Osteoblast (primary cell): ENCODE measurements around the gene C2. TPM values are rescaled to one million over a fixed set of nuclear protein-coding genes. Genes with fewer than 3 reads are reported as not detected.

ENCODE experiments used
- DNase-seq: peaks from one replicate; pipeline ENCODE4 v3.0.0; 2011; ENCODE audit warnings: low spot score, mixed read lengths; ENCODE audit not compliant: insufficient read length; ENCODE audit errors: missing footprints
- H2AFZ ChIP-seq: 2 replicates; pipeline ENCODE4 v1.6.0; 2011; ENCODE audit warnings: mild to moderate bottlenecking, low read length
- H3K27ac ChIP-seq: 2 replicates; pipeline ENCODE4 v1.5.1; 2011; ENCODE audit warnings: mild to moderate bottlenecking, low read depth, low read length, moderate library complexity
- H3K27me3 ChIP-seq: 2 replicates; pipeline ENCODE4 v1.6.0; 2012; ENCODE audit warnings: mild to moderate bottlenecking, control low read depth, inconsistent platforms, low read length, moderate library complexity; ENCODE audit not compliant: insufficient read depth
- H3K36me3 ChIP-seq: 2 replicates; pipeline ENCODE4 v1.5.1; 2011; ENCODE audit warnings: mild to moderate bottlenecking, low read length, control low read depth, moderate library complexity; ENCODE audit not compliant: insufficient read depth
- H3K4me1 ChIP-seq: 2 replicates; pipeline ENCODE4 v1.5.1; 2011; ENCODE audit warnings: mild to moderate bottlenecking, low read length, control low read depth, moderate library complexity; ENCODE audit not compliant: insufficient read depth
- H3K4me2 ChIP-seq: 2 replicates; pipeline ENCODE4 v1.6.0; 2011; ENCODE audit warnings: mild to moderate bottlenecking, low read length; ENCODE audit not compliant: insufficient read depth
- H3K4me3 ChIP-seq: fragments of 200-600 bp; sonication (generic); 3 replicates; pipeline ENCODE4 v1.5.1; 2012; ENCODE audit warnings: mild to moderate bottlenecking, low read length, inconsistent platforms; ENCODE audit not compliant: insufficient read depth
- H3K79me2 ChIP-seq: 2 replicates; pipeline ENCODE4 v1.6.0; 2012; ENCODE audit warnings: mild to moderate bottlenecking, low read length, control low read depth, inconsistent platforms; ENCODE audit not compliant: insufficient read depth
- H3K9me3 ChIP-seq: 2 replicates; pipeline ENCODE4 v1.5.1; 2011; ENCODE audit warnings: low read depth, low read length, control low read depth
- H4K20me1 ChIP-seq: 2 replicates; pipeline ENCODE4 v1.6.0; 2012; ENCODE audit warnings: mild to moderate bottlenecking, low read length, control low read depth; ENCODE audit not compliant: insufficient read depth
- CTCF ChIP-seq: IDR thresholded peaks from 2 replicates; pipeline ENCODE4 v1.5.1; 2011; ENCODE audit warnings: mild to moderate bottlenecking, low read depth, low read length, moderate library complexity; ENCODE audit errors: extremely low read depth
- total RNA-seq: library from RNA; depleted of rRNA; stranded (reverse); fragments of >200 nt; gene quantifications from 2 replicates; pipeline ENCODE4 v1.2.3, GENCODE V29; 2012

Gene C2
- total RNA-seq, 1 donor = 12.7 TPM

GRCh38 chr6:31966506-31966905 lies 39.0 kb downstream of the C2 start:
- peaks cover 84% of the 10 kb centered on the region for H3K36me3 ChIP-seq
- H3K79me2 ChIP-seq = peaks cover 31% of the 10 kb centered on the region
- peaks cover 20% of the 10 kb centered on the region for H3K4me1 ChIP-seq
- no peak for TF ChIP-seq CTCF
- H3K9me3 ChIP-seq = no peaks in the 10 kb centered on the region
- peak; percentile 39 for DNase-seq
- no peaks in the 10 kb centered on the region for H3K27me3 ChIP-seq
- no peak overlapping the region for H3K4me2 ChIP-seq
- no peak overlapping the region for H2AFZ ChIP-seq
- peaks cover 4% of the 10 kb centered on the region for H4K20me1 ChIP-seq
- H3K4me3 ChIP-seq = no peak overlapping the region
- H3K27ac ChIP-seq = no peak overlapping the region

- Histone ChIP-seq H3K4me1 (peaks cover 20% of the 10 kb centered on the region), H3K4me3 (no peak overlapping the region), H3K9me3 (no peaks in the 10 kb centered on the region), H4K20me1 (peaks cover 4% of the 10 kb centered on the region), H3K4me2 (no peak overlapping the region), H3K27me3 (no peaks in the 10 kb centered on the region), H3K27ac (no peak overlapping the region), H3K36me3 (peaks cover 76% of the 10 kb centered on the region), H2AFZ (no peak overlapping the region), H3K79me2 (peaks cover 32% of the 10 kb centered on the region)
- peak; percentile 54 for DNase-seq
- no peak for TF ChIP-seq CTCF
Observed at GRCh38 chr6:31966997-31967925, 39.7 kb downstream of the C2 start.

- DNase-seq = peak; percentile 65
Observed at GRCh38 chr6:31967926-31968320, 40.4 kb downstream of the C2 start.

More at GRCh38 chr6:31967926-31968320, 40.4 kb downstream of the C2 start:
- Histone ChIP-seq H3K27me3 (no peaks in the 10 kb centered on the region), H3K36me3 (peaks cover 70% of the 10 kb centered on the region), H3K4me3 (no peak overlapping the region), H3K9me3 (no peaks in the 10 kb centered on the region), H3K27ac (no peak overlapping the region), H3K4me2 (no peak overlapping the region), H2AFZ (no peak overlapping the region), H3K4me1 (peaks cover 24% of the 10 kb centered on the region), H4K20me1 (peaks cover 4% of the 10 kb centered on the region), H3K79me2 (peaks cover 37% of the 10 kb centered on the region)
- no peak for TF ChIP-seq CTCF
